Fibroblast of lung (primary cell): ENCODE results near the gene C20orf96. TPM values are rescaled to one million over a fixed set of nuclear protein-coding genes. Genes with fewer than 3 reads are reported as not detected.
"Not testable (repeated sequence)": the region's sequence is repeated elsewhere in the genome, so short reads cannot be mapped to it uniquely, and the experiment has no call there.

Source experiments
- DNase-seq, 2 donors: peaks; one replicate each; pipeline versions ENCODE4 v3.0.0 to v3.0.0-alpha.2; 2010; ENCODE audit warnings: low read depth in 2 of 2
- H2AFZ ChIP-seq: 2 replicates; pipeline ENCODE4 v1.5.1; 2012; ENCODE audit warnings: low read length, control low read depth, inconsistent platforms
- H3K27ac ChIP-seq: 2 replicates; pipeline ENCODE4 v1.5.1; 2011; ENCODE audit warnings: low read length, control low read depth; ENCODE audit not compliant: insufficient read depth
- H3K27me3 ChIP-seq: 2 replicates; pipeline ENCODE4 v1.5.1; 2011; ENCODE audit warnings: mild to moderate bottlenecking, low read length; ENCODE audit not compliant: control insufficient read depth, insufficient read depth
- H3K36me3 ChIP-seq: 2 replicates; pipeline ENCODE4 v1.5.1; 2011; ENCODE audit warnings: low read length; ENCODE audit not compliant: control insufficient read depth, insufficient read depth
- H3K4me1 ChIP-seq: 2 replicates; pipeline ENCODE4 v1.5.1; 2011; ENCODE audit warnings: low read length; ENCODE audit not compliant: control insufficient read depth, insufficient read depth; ENCODE audit errors: extremely low read depth
- H3K4me2 ChIP-seq: 2 replicates; pipeline ENCODE4 v1.5.1; 2011; ENCODE audit warnings: low read length, control low read depth; ENCODE audit not compliant: insufficient read depth; ENCODE audit errors: extremely low read depth
- H3K4me3 ChIP-seq, 4 experiments: fragments of 200-600 bp in 1 of 4; sonication (generic) in 1 of 4; replicated peaks in 1 of 4; 2 replicates each; pipeline ENCODE4 v1.5.1; 2011 to 2016; ENCODE audit warnings: low read length in 4 of 4, low read depth in 3 of 4, mild to moderate bottlenecking in 3 of 4, control low read depth in 2 of 4, inconsistent platforms in 1 of 4, mixed read lengths in 1 of 4; ENCODE audit not compliant: insufficient read depth in 1 of 4; ENCODE audit errors: control extremely low read depth in 1 of 4
- H3K79me2 ChIP-seq: 2 replicates; pipeline ENCODE4 v1.5.1; 2012; ENCODE audit warnings: mild to moderate bottlenecking, low read length, inconsistent platforms; ENCODE audit not compliant: control insufficient read depth, insufficient read depth
- H3K9ac ChIP-seq: 2 replicates; pipeline ENCODE4 v1.5.1; 2011; ENCODE audit warnings: mild to moderate bottlenecking, low read length, control low read depth; ENCODE audit not compliant: insufficient read depth
- H3K9me3 ChIP-seq: 2 replicates; pipeline ENCODE4 v1.5.1; 2012; ENCODE audit warnings: low read depth, low read length; ENCODE audit not compliant: control insufficient read depth, insufficient read depth
- H4K20me1 ChIP-seq: 2 replicates; pipeline ENCODE4 v1.5.1; 2011; ENCODE audit warnings: low read length; ENCODE audit not compliant: control insufficient read depth, insufficient read depth; ENCODE audit errors: extremely low read depth
- CTCF ChIP-seq, 2 donors: IDR thresholded peaks in 1 of 2; conservative IDR thresholded peaks in 1 of 2; 1 replicate in 1 of 2; 2 replicates in 1 of 2; pipeline ENCODE4 v1.5.1; 2011 to 2012; ENCODE audit warnings: low read length in 2 of 2, control low read depth in 1 of 2, inconsistent platforms in 1 of 2, low read depth in 1 of 2, mild to moderate bottlenecking in 1 of 2
- EZH2 ChIP-seq: IDR thresholded peaks from 2 replicates; pipeline ENCODE4 v1.5.1; 2012; ENCODE audit warnings: low read length, control low read depth, mild to moderate bottlenecking; ENCODE audit errors: missing control alignments
- polyA minus RNA-seq: library from RNA; depleted of rRNA, polyadenylated mRNA; stranded (reverse); fragments of >200 nt; gene quantifications from 2 replicates; pipeline ENCODE4 v1.2.3, GENCODE V29; 2011; ENCODE audit warnings: low replicate concordance
- polyA plus RNA-seq, 2 donors: library from polyadenylated mRNA; depleted of rRNA in 1 of 2; stranded (reverse) in 1 of 2; unstranded in 1 of 2; fragments of >200 nt; gene quantifications; 2 replicates each; pipeline ENCODE4 v1.2.1, GENCODE V29; 2011 to 2012; ENCODE audit warnings: missing spikeins in 1 of 2
- total RNA-seq: library from RNA; depleted of rRNA; stranded (reverse); fragments of >200 nt; gene quantifications from 2 replicates; pipeline ENCODE4 v1.2.1, GENCODE V29; 2014

Gene C20orf96
- total RNA-seq (3.9 and 4.8 TPM in 2 replicates), polyA plus RNA-seq (8.5 and 8.9 TPM in 2 replicates), polyA minus RNA-seq (0.27 and 3.2 TPM in 2 replicates)
- 5.3 and 6.1 TPM in 2 replicates for polyA plus RNA-seq (2012)

GRCh38 chr20:290084-290831 lies at the start of gene C20orf96:
C20orf96 (minus strand) TSS chr20:290750; CDS start chr20:290610, 140 bp downstream.
- peak within 1 kb of the TSS; percentile 88 to 99 (median 96) for H3K4me3 ChIP-seq
- peak within 1 kb of the TSS; percentile 84 for H3K4me2 ChIP-seq
- no peaks in the 10 kb centered on the region for H4K20me1 ChIP-seq
- peaks cover 13% of the 10 kb centered on the region for H3K4me1 ChIP-seq
- TF ChIP-seq CTCF (conservative IDR thresholded peaks at IDR 0.05 in 1 of 2, IDR thresholded peaks at IDR 0.05 in 1 of 2; ENCODE audit: low read depth in 1 of 2, low read length in 2 of 2) (peak; percentile 54 to 68), EZH2 (no peak)
- H3K79me2 ChIP-seq: no peaks in the 10 kb centered on the region
- peak; percentile 87 to 97 for DNase-seq
- peak within 1 kb of the TSS; percentile 74 for H3K9ac ChIP-seq
- peak within 1 kb of the TSS; percentile 85 for H3K27ac ChIP-seq
- H2AFZ ChIP-seq: peak within 1 kb of the TSS; percentile 100
- H3K9me3 ChIP-seq: no peaks in the 10 kb centered on the region
- H3K27me3 ChIP-seq: no peaks in the 10 kb centered on the region
- H3K36me3 ChIP-seq: no peaks in the 10 kb centered on the region

GRCh38 chr20:336040-336439 lies 45.5 kb upstream of the C20orf96 start:
- not testable (repeated sequence) for H3K9me3 ChIP-seq, H3K4me2 ChIP-seq, DNase-seq, H3K79me2 ChIP-seq, H3K27me3 ChIP-seq, H3K27ac ChIP-seq, H2AFZ ChIP-seq, H4K20me1 ChIP-seq, H3K4me1 ChIP-seq, H3K9ac ChIP-seq, H3K36me3 ChIP-seq, H3K4me3 ChIP-seq

GRCh38 chr20:334578-334977 lies 44.0 kb upstream of the C20orf96 start:
- TF ChIP-seq EZH2 (no peak), CTCF (conservative IDR thresholded peaks at IDR 0.05 in 1 of 2, IDR thresholded peaks at IDR 0.05 in 1 of 2; ENCODE audit: low read depth in 1 of 2, low read length in 2 of 2) (no peak)
- Histone ChIP-seq H3K36me3 (peaks cover 4% of the 10 kb centered on the region), H3K4me2 (no peak overlapping the region), H3K27me3 (no peaks in the 10 kb centered on the region), H4K20me1 (peaks cover 4% of the 10 kb centered on the region), H3K9me3 (no peaks in the 10 kb centered on the region), H2AFZ (no peak overlapping the region), H3K4me3 (no peak overlapping the region), H3K9ac (no peak overlapping the region), H3K27ac (no peak overlapping the region), H3K4me1 (peaks cover 5% of the 10 kb centered on the region), H3K79me2 (peaks cover 2% of the 10 kb centered on the region)
- no peak for DNase-seq
